Esophagus squamous epithelium (tissue), 5 donors: ENCODE measurements around the gene POU2F1. TPM values are rescaled to one million over a fixed set of nuclear protein-coding genes. Genes with fewer than 3 reads are reported as not detected.
A peak's percentile ranks its signal among the peaks of the same experiment; 100 is the strongest.

Experiments
- DNase-seq: peaks from one replicate; lab custom pipeline; 2025; lab: John Stamatoyannopoulos, UW
- H3K27ac ChIP-seq, 4 donors: fragments of 200-600 bp; sonication (generic); one replicate each; pipeline ENCODE4 v1.5.1; 2016 to 2019; ENCODE audit warnings: mild to moderate bottlenecking in 1 of 4
- H3K27me3 ChIP-seq, 4 donors: fragments of 200-600 bp; sonication (generic); 1 replicate in 3 of 4; 2 replicates in 1 of 4; pipeline versions ENCODE4 v1.5.1 to v1.6.0; 2017 to 2021; ENCODE audit warnings: antibody characterized with exemption in 1 of 4
- H3K36me3 ChIP-seq, 3 donors: fragments of 200-600 bp; sonication (generic); one replicate each; pipeline ENCODE4 v1.5.1; 2016 to 2019
- H3K4me1 ChIP-seq, 3 donors: fragments of 200-600 bp; sonication (generic); one replicate each; pipeline ENCODE4 v1.5.1; 2017 to 2019
- H3K4me3 ChIP-seq, 4 donors: fragments of 200-600 bp; sonication (generic); 1 replicate in 3 of 4; 2 replicates in 1 of 4; pipeline ENCODE4 v1.5.1; 2016 to 2019; ENCODE audit warnings: mild to moderate bottlenecking in 2 of 4, moderate library complexity in 1 of 4
- H3K9me3 ChIP-seq, 3 donors: fragments of 200-600 bp; sonication (generic); one replicate each; pipeline ENCODE4 v1.5.1; 2016 to 2019
- CTCF ChIP-seq, 6 experiments: fragments of 450-650 bp in 4 of 6; fragments of 200-600 bp in 2 of 6; sonication (generic) in 2 of 6; IDR thresholded peaks; one replicate each; pipeline ENCODE4 v1.5.1; 2016 to 2019; ENCODE audit warnings: antibody characterized with exemption in 6 of 6, mild to moderate bottlenecking in 4 of 6, moderate library complexity in 4 of 6
- POLR2A ChIP-seq, 4 donors: fragments of 450-650 bp; IDR thresholded peaks; one replicate each; pipeline ENCODE4 v1.6.1; 2017; ENCODE audit warnings: antibody characterized with exemption in 4 of 4, mild to moderate bottlenecking in 4 of 4, moderate library complexity in 3 of 4
- WGBS, 2 donors: methylation state at CpG; one replicate each; pipeline ENCODE4 v1.1.5; 2018; 5-methylcytosine and 5-hydroxymethylcytosine counted together
- intact Hi-C: fragments of 100-400 bp; cut with DNase I; formaldehyde crosslinking; loops from one replicate; pipeline ENCODE4 v1.15.0; 2022
- total RNA-seq, 4 donors: library from RNA; depleted of rRNA; stranded (reverse); fragments of >200 nt; gene quantifications; one replicate each; pipeline ENCODE4 v1.1.0, GENCODE V29; 2016
- donor health status: DM: yes; HTN: yes; CAD: no.

POU2F1 gene
- total RNA-seq, 4 donors from 2014 or later, result 7.8 to 10.5 (median 9.2) TPM

DNA sequence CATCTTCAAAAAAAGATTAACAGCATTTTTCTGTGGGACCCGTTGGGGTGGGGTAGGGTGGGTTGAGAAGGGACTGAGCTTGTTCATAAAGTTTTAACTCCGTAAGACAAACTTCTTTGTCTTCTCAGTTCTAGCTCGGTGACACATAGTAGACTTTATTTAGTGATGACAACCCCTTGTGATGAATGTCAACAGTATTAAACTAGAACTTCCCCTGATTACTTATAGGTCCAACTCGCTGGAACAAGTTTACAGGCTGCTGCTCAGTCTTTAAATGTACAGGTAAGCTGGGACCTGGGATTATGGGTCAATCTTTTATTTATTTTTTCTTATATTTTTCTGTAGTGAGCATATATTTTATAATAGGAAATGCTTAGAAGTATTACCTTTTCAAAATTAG is 149.2 kb downstream of the POU2F1 start:
- intact Hi-C loops, result no loop called here

GRCh38 chr1:167371030-167371429 is 150.3 kb downstream of the POU2F1 start:
- WGBS, 2 donors, result 89 to 95% methylated on average over 4 of the region's 4 CpGs
- no peak overlapping the region for H3K4me3 ChIP-seq
- H3K9me3 ChIP-seq, result no peaks in the 10 kb centered on the region
- H3K27me3 ChIP-seq, result no peaks in the 10 kb centered on the region
- DNase-seq, result no peak
- H3K27ac ChIP-seq, result no peak overlapping the region
- peaks cover 0 to 16% (median 0%) of the 10 kb centered on the region in 3 donors for H3K36me3 ChIP-seq
- peaks cover 0 to 26% (median 5%) of the 10 kb centered on the region in 3 donors for H3K4me1 ChIP-seq
- intact Hi-C loops, result no loop called here
- no peak for TF ChIP-seq CTCF (IDR thresholded peaks at IDR 0.05)
- no peak for TF ChIP-seq POLR2A (IDR thresholded peaks at IDR 0.05)

More for the DNA sequence above, 149.2 kb downstream of the POU2F1 start:
- Histone ChIP-seq H3K4me3 (no peak overlapping the region), H3K36me3 (peaks cover 0 to 20% (median 0%) of the 10 kb centered on the region in 3 donors), H3K27ac (no peak overlapping the region), H3K9me3 (no peaks in the 10 kb centered on the region), H3K4me1 (peaks cover 0 to 26% (median 5%) of the 10 kb centered on the region in 3 donors), H3K27me3 (no peaks in the 10 kb centered on the region)
- DNase-seq, result no peak
- 46 to 58% methylated on average over 4 of the region's 4 CpGs for WGBS, 2 donors
- no peak for TF ChIP-seq POLR2A (IDR thresholded peaks at IDR 0.05)
- no peak for TF ChIP-seq CTCF (IDR thresholded peaks at IDR 0.05)

- no peak overlapping the region for H3K27ac ChIP-seq
- H3K9me3 ChIP-seq, result no peaks in the 10 kb centered on the region
- no peak overlapping the region for H3K4me3 ChIP-seq
- DNase-seq, result no peak
- TF ChIP-seq POLR2A (IDR thresholded peaks at IDR 0.05) (no peak), CTCF (IDR thresholded peaks at IDR 0.05) (no peak)
- 57 to 75% methylated on average over 1 of the region's 1 CpG for WGBS, 2 donors
- H3K27me3 ChIP-seq, result no peaks in the 10 kb centered on the region
- H3K4me1 ChIP-seq, result peaks cover 0 to 26% (median 5%) of the 10 kb centered on the region in 3 donors
- intact Hi-C loops, result no loop called here
- peaks cover 0 to 31% (median 0%) of the 10 kb centered on the region in 3 donors for H3K36me3 ChIP-seq
Observed at GRCh38 chr1:167373398-167373797, 152.7 kb downstream of the POU2F1 start.

GRCh38 chr1:167373986-167374385 is 153.3 kb downstream of the POU2F1 start:
- intact Hi-C loops, result no loop called here
- Histone ChIP-seq H3K4me3 (no peak overlapping the region), H3K27me3 (no peaks in the 10 kb centered on the region), H3K4me1 (peaks cover 0 to 26% (median 5%) of the 10 kb centered on the region in 3 donors), H3K27ac (peak overlapping the region in 3 of 4 donors; percentile 25 to 45 (median 26)), H3K36me3 (peaks cover 0 to 36% (median 0%) of the 10 kb centered on the region in 3 donors), H3K9me3 (no peaks in the 10 kb centered on the region)
- no peak for DNase-seq
- WGBS, 2 donors, result 26 to 31% methylated on average over 4 to 6 of the region's 6 CpGs
- TF ChIP-seq CTCF (IDR thresholded peaks at IDR 0.05) (peak in 5 of 6 experiments; percentile 6 to 53 (median 29)), POLR2A (IDR thresholded peaks at IDR 0.05) (no peak)

DNA sequence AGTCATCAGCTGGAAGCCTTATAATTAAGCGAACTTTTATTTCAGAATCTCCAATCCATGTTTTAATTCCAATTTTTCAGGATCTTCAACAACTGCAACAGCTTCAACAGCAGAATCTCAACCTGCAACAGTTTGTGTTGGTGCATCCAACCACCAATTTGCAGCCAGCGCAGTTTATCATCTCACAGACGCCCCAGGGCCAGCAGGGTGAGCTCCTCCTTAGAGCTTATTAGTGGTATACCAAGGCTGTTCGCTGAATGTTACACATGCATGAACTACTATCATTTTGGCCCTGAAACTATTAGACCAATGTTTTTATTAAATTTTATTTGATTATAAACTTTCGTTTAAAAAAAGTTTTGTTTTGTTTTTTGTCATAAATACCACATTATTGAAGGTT is 155.3 kb downstream of the POU2F1 start:
- DNase-seq, result no peak
- no peak overlapping the region for H3K4me3 ChIP-seq
- TF ChIP-seq CTCF (IDR thresholded peaks at IDR 0.05) (no peak), POLR2A (IDR thresholded peaks at IDR 0.05) (no peak)
- WGBS, 2 donors, result 92 to 94% methylated on average over 5 of the region's 5 CpGs
- no peaks in the 10 kb centered on the region for H3K27me3 ChIP-seq
- no peaks in the 10 kb centered on the region for H3K9me3 ChIP-seq
- no peak overlapping the region for H3K27ac ChIP-seq
- intact Hi-C loops, result no loop called here
- H3K4me1 ChIP-seq, result peaks cover 0 to 26% (median 5%) of the 10 kb centered on the region in 3 donors
- H3K36me3 ChIP-seq, result peaks cover 0 to 38% (median 0%) of the 10 kb centered on the region in 3 donors
